SK-N-SH (cell line): ENCODE data around the gene SHBG. TPM values are rescaled to one million over a fixed set of nuclear protein-coding genes. Genes with fewer than 3 reads are reported as not detected.
A peak's percentile ranks its signal among the peaks of the same experiment; 100 is the strongest.

Source experiments
- CTCF ChIA-PET: fragments of 300-600, 350-600 bp; formaldehyde crosslinking; extraction: SDS; loops from one replicate; lab custom pipeline; 2021; lab: Yijun Ruan, JAX
- POLR2A ChIA-PET: fragments of 350-600 bp; sonication (Branson Sonifier 250); formaldehyde crosslinking; extraction: SDS; loops from one replicate; lab custom pipeline; 2020; ENCODE audit warnings: antibody characterized with exemption, inconsistent platforms; lab: Yijun Ruan, JAX
- DNase-seq: peaks from one replicate; pipeline ENCODE4 v3.0.0; 2012
- H2AFZ ChIP-seq: fragments of 200-600 bp; sonication (generic); 2 replicates; pipeline ENCODE4 v1.8.1; 2016; ENCODE audit warnings: antibody characterized with exemption, mild to moderate bottlenecking, low read depth
- H3F3A ChIP-seq: fragments of 200-600 bp; sonication (generic); replicated peaks from 2 replicates; pipeline ENCODE3; 2016; ENCODE audit warnings: antibody characterized with exemption, mild to moderate bottlenecking; ENCODE audit not compliant: insufficient read depth
- H3K27ac ChIP-seq, 2 experiments: fragments of 200-500 bp in 1 of 2; fragments of 200-600 bp in 1 of 2; sonication (Bioruptor generic) in 1 of 2; sonication (generic), shearing (Covaris generic) in 1 of 2; 2 replicates each; pipeline versions ENCODE4 v1.5.1 to v1.6.1; 2014 to 2016; ENCODE audit warnings: low read depth in 2 of 2, inconsistent platforms in 1 of 2, low read length in 1 of 2, mild to moderate bottlenecking in 1 of 2, mixed read lengths in 1 of 2
- H3K27me3 ChIP-seq: fragments of 200-600 bp; sonication (generic), shearing (Covaris generic); 2 replicates; pipeline ENCODE4 v1.6.1; 2016; ENCODE audit warnings: mixed run types; ENCODE audit not compliant: insufficient read depth
- H3K36me3 ChIP-seq, 2 experiments: fragments of 200-500 bp in 1 of 2; fragments of 200-600 bp in 1 of 2; sonication (Bioruptor generic) in 1 of 2; sonication (generic) in 1 of 2; replicated peaks in 1 of 2; 2 replicates each; pipeline versions ENCODE3 to v1.5.1; 2014 to 2016; ENCODE audit warnings: low read length in 1 of 2, mild to moderate bottlenecking in 1 of 2; ENCODE audit not compliant: insufficient read depth in 2 of 2, control insufficient read depth in 1 of 2
- H3K4me1 ChIP-seq, 2 experiments: fragments of 200-500 bp in 1 of 2; fragments of 200-600 bp in 1 of 2; sonication (Bioruptor generic) in 1 of 2; sonication (generic), shearing (Covaris generic) in 1 of 2; 2 replicates each; pipeline versions ENCODE4 v1.5.1 to v1.6.1; 2014 to 2016; ENCODE audit warnings: low read depth in 1 of 2, low read length in 1 of 2, mixed run types in 1 of 2; ENCODE audit not compliant: insufficient read depth in 2 of 2, control insufficient read depth in 1 of 2
- H3K4me2 ChIP-seq: fragments of 200-600 bp; sonication (generic), shearing (Covaris generic); 2 replicates; pipeline ENCODE4 v1.6.1; 2017; ENCODE audit warnings: mixed run types
- H3K4me3 ChIP-seq, 2 experiments: fragments of 200-500 bp in 1 of 2; fragments of 200-600 bp in 1 of 2; sonication (Bioruptor generic) in 1 of 2; sonication (generic), shearing (Covaris generic) in 1 of 2; 2 replicates each; pipeline versions ENCODE4 v1.5.1 to v1.8.1; 2014 to 2016; ENCODE audit warnings: low read depth in 2 of 2, inconsistent platforms in 1 of 2, low read length in 1 of 2, mild to moderate bottlenecking in 1 of 2, mixed read lengths in 1 of 2, moderate library complexity in 1 of 2
- H3K79me2 ChIP-seq: fragments of 200-600 bp; sonication (generic); 2 replicates; pipeline ENCODE4 v1.8.1; 2017; ENCODE audit warnings: mild to moderate bottlenecking; ENCODE audit not compliant: insufficient read depth
- H3K9ac ChIP-seq: fragments of 200-600 bp; sonication (generic); 2 replicates; pipeline ENCODE4 v1.6.1; 2017; ENCODE audit warnings: mixed run types
- H3K9me2 ChIP-seq: fragments of 200-600 bp; sonication (generic); 2 replicates; pipeline ENCODE4 v1.6.1; 2017; ENCODE audit warnings: mixed run types
- H3K9me3 ChIP-seq: fragments of 200-600 bp; sonication (generic); 2 replicates; pipeline ENCODE4 v1.6.1; 2017; ENCODE audit warnings: mixed run types, mild to moderate bottlenecking, moderate library complexity
- H4K20me1 ChIP-seq: fragments of 200-600 bp; sonication (generic); 2 replicates; pipeline ENCODE4 v1.6.1; 2017; ENCODE audit warnings: mild to moderate bottlenecking, mixed run types; ENCODE audit not compliant: insufficient read depth
- EP300 ChIP-seq, 2 experiments: IDR thresholded peaks; 2 replicates each; pipeline versions ENCODE4 v1.4.0 to v1.6.1; 2012; ENCODE audit warnings: borderline replicate concordance in 1 of 2, low read depth in 1 of 2, low read length in 1 of 2
- FOSL2 ChIP-seq: IDR thresholded peaks from 2 replicates; pipeline ENCODE4 v1.4.0; 2012; ENCODE audit warnings: low read depth, mild to moderate bottlenecking, moderate library complexity, borderline replicate concordance
- FOXJ3 ChIP-seq: sonication (generic); formaldehyde crosslinking; IDR thresholded peaks from 2 replicates; pipeline ENCODE4 v1.5.1; 2020; ENCODE audit warnings: mild to moderate bottlenecking, missing genetic modification reagents
- GABPA ChIP-seq: IDR thresholded peaks from 2 replicates; pipeline ENCODE4 v1.4.0; 2012; ENCODE audit warnings: low read depth, mild to moderate bottlenecking
- GATA2 ChIP-seq: sonication (generic); formaldehyde crosslinking; IDR thresholded peaks from 2 replicates; pipeline ENCODE4 v1.5.0; 2020; ENCODE audit warnings: mild to moderate bottlenecking, missing genetic modification reagents
- MEF2A ChIP-seq: IDR thresholded peaks from 2 replicates; pipeline ENCODE4 v1.4.0; 2012; ENCODE audit warnings: low read depth, borderline replicate concordance
- MXI1 ChIP-seq: IDR thresholded peaks from 2 replicates; pipeline ENCODE4 v1.6.1; 2012; ENCODE audit warnings: mild to moderate bottlenecking, low read depth, low read length, improper control_type of control experiment
- NFIC ChIP-seq: IDR thresholded peaks from 2 replicates; pipeline ENCODE4 v1.4.0; 2012; ENCODE audit warnings: borderline replicate concordance
- POLR2AphosphoS5 ChIP-seq: IDR thresholded peaks from 2 replicates; pipeline ENCODE4 v1.6.1; 2012; ENCODE audit warnings: low read depth, low read length
- RAD21 ChIP-seq: IDR thresholded peaks from 2 replicates; pipeline ENCODE4 v1.6.1; 2012; ENCODE audit warnings: mild to moderate bottlenecking, low read length
- RFX5 ChIP-seq: IDR thresholded peaks from 2 replicates; pipeline ENCODE4 v1.6.1; 2012; ENCODE audit warnings: mild to moderate bottlenecking, improper control_type of control experiment, low read length
- RXRA ChIP-seq: IDR thresholded peaks from 2 replicates; pipeline ENCODE4 v1.4.0; 2012; ENCODE audit warnings: low read depth, mild to moderate bottlenecking, borderline replicate concordance
- SIN3A ChIP-seq: IDR thresholded peaks from 2 replicates; pipeline ENCODE4 v1.6.1; 2012; ENCODE audit warnings: low read depth, mild to moderate bottlenecking, low read length, moderate library complexity, borderline replicate concordance
- TAF1 ChIP-seq: IDR thresholded peaks from 2 replicates; pipeline ENCODE4 v1.6.1; 2012; ENCODE audit warnings: low read depth, mild to moderate bottlenecking, low read length, moderate library complexity, borderline replicate concordance
- TCF12 ChIP-seq: IDR thresholded peaks from 2 replicates; pipeline ENCODE4 v1.4.0; 2012
- whole genome bisulfite sequencing: methylation state at CpG from one replicate; pipeline ENCODE4 v1.1.6; 2017; ENCODE audit warnings: low lambda C conversion rate; 5-methylcytosine and 5-hydroxymethylcytosine counted together
- polyA plus RNA-seq, 3 experiments: library from polyadenylated mRNA; depleted of rRNA; stranded (reverse); fragments of >200 nt; gene quantifications; 2 replicates each; pipeline ENCODE4 v1.2.3, GENCODE V29; 2012
- TF ChIP-seq, protein P1 (sequence below): IDR thresholded peaks from 2 replicates; pipeline ENCODE4 v1.4.0; 2012; ENCODE audit warnings: low read depth, borderline replicate concordance
- TF ChIP-seq, protein P2 (sequence below): IDR thresholded peaks from 2 replicates; pipeline ENCODE4 v1.4.0; 2012; ENCODE audit warnings: low read depth
- TF ChIP-seq, protein P3 (sequence below): IDR thresholded peaks from 2 replicates; pipeline ENCODE4 v1.6.1; 2012; ENCODE audit warnings: mild to moderate bottlenecking, low read depth, low read length, moderate library complexity
- TF ChIP-seq, protein P4 (sequence below): fragments of 150-350 bp; IDR thresholded peaks from 2 replicates; pipeline ENCODE4 v1.6.1; 2017; ENCODE audit warnings: antibody characterized with exemption, low read length, low read depth, borderline replicate concordance
- TF ChIP-seq, protein P5 (sequence below): fragments of 150-350 bp; IDR thresholded peaks from 2 replicates; pipeline ENCODE4 v1.6.1; 2016; ENCODE audit warnings: mild to moderate bottlenecking, low read depth, low read length

SHBG gene
- polyA plus RNA-seq, 1 of the 3 experiments (the other 2 are of a cell fraction): 1.1 TPM

DNA sequence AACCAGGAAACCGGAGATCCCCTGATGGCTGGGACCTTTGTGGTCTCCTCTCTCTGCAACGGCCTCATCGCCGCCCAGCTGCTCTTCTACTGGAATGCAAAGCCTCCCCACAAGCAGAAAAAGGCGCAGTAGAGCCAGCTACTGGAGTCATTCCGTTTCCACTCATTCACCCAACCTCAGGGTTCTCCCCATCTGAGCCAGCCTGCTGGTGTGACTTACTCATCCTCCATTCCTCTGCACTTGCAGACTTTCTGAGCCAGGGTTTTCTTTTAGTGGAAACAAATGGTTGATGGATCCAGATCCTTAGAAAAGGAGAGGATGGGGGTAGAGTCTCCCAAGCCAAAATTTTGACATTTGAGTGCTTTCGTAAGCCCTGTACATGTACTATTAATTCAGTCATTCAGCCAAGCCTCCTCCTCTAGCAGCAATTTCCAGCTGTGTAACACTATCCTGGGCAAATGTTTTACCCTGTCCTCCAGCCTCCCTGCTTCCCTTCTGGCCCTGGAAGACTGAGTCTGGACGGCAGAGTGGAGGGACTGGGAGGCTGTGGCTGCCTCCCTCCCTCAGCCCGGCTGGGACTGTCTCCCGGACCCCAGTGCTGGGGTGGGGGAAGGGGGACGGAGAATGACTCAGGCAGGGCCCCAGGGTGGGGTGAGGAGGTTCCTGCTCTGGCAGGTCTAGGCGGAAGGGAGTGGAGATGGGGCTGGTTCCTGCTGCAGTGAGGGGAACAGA, 42.3 kb upstream of the SHBG start (continued):
- TF ChIP-seq, protein P1, sequence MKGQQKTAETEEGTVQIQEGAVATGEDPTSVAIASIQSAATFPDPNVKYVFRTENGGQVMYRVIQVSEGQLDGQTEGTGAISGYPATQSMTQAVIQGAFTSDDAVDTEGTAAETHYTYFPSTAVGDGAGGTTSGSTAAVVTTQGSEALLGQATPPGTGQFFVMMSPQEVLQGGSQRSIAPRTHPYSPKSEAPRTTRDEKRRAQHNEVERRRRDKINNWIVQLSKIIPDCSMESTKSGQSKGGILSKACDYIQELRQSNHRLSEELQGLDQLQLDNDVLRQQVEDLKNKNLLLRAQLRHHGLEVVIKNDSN: no peak
- TF ChIP-seq TCF12 (peak; percentile 48; the same call in 1 of the 2 replicates), NFIC (no peak), RAD21 (no peak), MXI1 (no peak), TAF1 (peak; percentile 51; the same call in 1 of the 2 replicates)
- TF ChIP-seq, protein P2, sequence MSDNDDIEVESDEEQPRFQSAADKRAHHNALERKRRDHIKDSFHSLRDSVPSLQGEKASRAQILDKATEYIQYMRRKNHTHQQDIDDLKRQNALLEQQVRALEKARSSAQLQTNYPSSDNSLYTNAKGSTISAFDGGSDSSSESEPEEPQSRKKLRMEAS: peak; percentile 58; the same call in 1 of the 2 replicates
- TF ChIP-seq, protein P3, sequence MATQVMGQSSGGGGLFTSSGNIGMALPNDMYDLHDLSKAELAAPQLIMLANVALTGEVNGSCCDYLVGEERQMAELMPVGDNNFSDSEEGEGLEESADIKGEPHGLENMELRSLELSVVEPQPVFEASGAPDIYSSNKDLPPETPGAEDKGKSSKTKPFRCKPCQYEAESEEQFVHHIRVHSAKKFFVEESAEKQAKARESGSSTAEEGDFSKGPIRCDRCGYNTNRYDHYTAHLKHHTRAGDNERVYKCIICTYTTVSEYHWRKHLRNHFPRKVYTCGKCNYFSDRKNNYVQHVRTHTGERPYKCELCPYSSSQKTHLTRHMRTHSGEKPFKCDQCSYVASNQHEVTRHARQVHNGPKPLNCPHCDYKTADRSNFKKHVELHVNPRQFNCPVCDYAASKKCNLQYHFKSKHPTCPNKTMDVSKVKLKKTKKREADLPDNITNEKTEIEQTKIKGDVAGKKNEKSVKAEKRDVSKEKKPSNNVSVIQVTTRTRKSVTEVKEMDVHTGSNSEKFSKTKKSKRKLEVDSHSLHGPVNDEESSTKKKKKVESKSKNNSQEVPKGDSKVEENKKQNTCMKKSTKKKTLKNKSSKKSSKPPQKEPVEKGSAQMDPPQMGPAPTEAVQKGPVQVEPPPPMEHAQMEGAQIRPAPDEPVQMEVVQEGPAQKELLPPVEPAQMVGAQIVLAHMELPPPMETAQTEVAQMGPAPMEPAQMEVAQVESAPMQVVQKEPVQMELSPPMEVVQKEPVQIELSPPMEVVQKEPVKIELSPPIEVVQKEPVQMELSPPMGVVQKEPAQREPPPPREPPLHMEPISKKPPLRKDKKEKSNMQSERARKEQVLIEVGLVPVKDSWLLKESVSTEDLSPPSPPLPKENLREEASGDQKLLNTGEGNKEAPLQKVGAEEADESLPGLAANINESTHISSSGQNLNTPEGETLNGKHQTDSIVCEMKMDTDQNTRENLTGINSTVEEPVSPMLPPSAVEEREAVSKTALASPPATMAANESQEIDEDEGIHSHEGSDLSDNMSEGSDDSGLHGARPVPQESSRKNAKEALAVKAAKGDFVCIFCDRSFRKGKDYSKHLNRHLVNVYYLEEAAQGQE: no peak

DNA sequence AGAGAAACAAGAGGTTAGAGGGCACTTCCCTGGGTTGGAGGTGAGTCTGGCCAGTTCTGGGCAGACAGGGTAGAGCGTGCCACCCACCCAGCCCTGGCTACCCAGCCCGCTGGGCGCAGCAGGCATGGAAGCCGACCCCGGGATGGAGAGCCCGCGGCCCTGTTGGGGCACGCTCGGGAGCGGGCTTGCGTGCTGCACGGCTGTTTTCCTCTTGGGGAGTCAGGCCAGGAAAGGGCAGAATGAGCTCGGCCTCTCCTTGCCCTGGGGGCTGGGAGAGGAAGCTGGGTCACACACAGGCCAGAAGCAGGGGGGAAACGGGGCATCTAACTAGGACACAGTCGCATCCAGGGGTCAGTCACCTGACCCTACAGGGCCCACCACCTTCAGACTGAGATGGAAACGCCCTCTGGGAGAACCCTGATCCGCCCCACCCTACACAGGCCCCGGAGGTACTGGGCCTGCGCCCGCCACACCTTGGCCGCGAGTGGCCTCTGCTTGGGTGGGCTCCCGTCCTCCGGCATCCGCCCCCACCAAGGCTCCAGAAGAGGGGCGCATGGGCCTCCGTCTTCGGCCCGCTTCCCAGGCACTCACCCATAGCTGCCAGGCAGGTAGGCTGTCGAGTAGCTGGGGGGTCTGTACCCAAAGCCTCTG, 41.3 kb upstream of the SHBG start:
- ChIA-PET POLR2A (interaction anchor here (0.6 to 3.5 kb wide), 6 partner anchors 9 to 97 kb away, joined by 3 to 23 read pairs (median 3); partner anchors contain the start of genes CD68, FXR2, SAT2 and TP53), CTCF (interaction anchor here (0.7 to 3.4 kb wide), 27 partner anchors 9 to 453 kb away, joined by 3 to 22 read pairs (median 4); partner anchors contain the start of genes CD68, DNAH2, FXR2 and KDM6B)
- H3F3A ChIP-seq: peaks cover 42% of the 10 kb centered on the region
- no peaks in the 10 kb centered on the region for H4K20me1 ChIP-seq
- H3K9me2 ChIP-seq: no peaks in the 10 kb centered on the region
- DNase-seq: peak; percentile 47
- 0 out of 4 replicates have a peak overlapping the region, but pooled peaks of 1 of the 2 experiments have one; percentile 3 for H3K4me3 ChIP-seq
- H3K79me2 ChIP-seq: peaks cover 30% of the 10 kb centered on the region
- WGBS: 88% methylated on average over 6 of the region's 30 CpGs
- no peak overlapping the region for H2AFZ ChIP-seq
- H3K27me3 ChIP-seq: no peaks in the 10 kb centered on the region
- H3K9me3 ChIP-seq: no peaks in the 10 kb centered on the region
- peak overlapping the region; percentile 68 for H3K4me2 ChIP-seq
- peak overlapping the region in 1 of 2 experiments; percentile 65; a peak in 2 of 4 replicates for H3K27ac ChIP-seq
- H3K9ac ChIP-seq: peak overlapping the region; percentile 27; the same call in 1 of the 2 replicates
- H3K36me3 ChIP-seq: peaks cover 14 to 49% of the 10 kb centered on the region in 2 experiments
- H3K4me1 ChIP-seq: peaks cover 17 to 32% of the 10 kb centered on the region in 2 experiments
- TF ChIP-seq TCF12 (no peak), FOSL2 (no peak), EP300 (IDR thresholded peaks at IDR 0.05; ENCODE audit: borderline replicate concordance in 1 of 2, low read depth in 1 of 2, low read length in 1 of 2) (no peak), MEF2A (no peak), RFX5 (no peak), GATA2 (CRISPR knock-in tag) (no peak), RXRA (no peak), SIN3A (no peak), GABPA (no peak), POLR2AphosphoS5 (no peak), FOXJ3 (CRISPR knock-in tag) (no peak), MXI1 (no peak)
- TF ChIP-seq, protein P4, sequence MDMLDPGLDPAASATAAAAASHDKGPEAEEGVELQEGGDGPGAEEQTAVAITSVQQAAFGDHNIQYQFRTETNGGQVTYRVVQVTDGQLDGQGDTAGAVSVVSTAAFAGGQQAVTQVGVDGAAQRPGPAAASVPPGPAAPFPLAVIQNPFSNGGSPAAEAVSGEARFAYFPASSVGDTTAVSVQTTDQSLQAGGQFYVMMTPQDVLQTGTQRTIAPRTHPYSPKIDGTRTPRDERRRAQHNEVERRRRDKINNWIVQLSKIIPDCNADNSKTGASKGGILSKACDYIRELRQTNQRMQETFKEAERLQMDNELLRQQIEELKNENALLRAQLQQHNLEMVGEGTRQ: no peak
- TF ChIP-seq, protein P5, sequence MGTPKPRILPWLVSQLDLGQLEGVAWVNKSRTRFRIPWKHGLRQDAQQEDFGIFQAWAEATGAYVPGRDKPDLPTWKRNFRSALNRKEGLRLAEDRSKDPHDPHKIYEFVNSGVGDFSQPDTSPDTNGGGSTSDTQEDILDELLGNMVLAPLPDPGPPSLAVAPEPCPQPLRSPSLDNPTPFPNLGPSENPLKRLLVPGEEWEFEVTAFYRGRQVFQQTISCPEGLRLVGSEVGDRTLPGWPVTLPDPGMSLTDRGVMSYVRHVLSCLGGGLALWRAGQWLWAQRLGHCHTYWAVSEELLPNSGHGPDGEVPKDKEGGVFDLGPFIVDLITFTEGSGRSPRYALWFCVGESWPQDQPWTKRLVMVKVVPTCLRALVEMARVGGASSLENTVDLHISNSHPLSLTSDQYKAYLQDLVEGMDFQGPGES: no peak
